NCI-H146 treated with DMSO at 0.1 percent for 48 hours (cell line): ENCODE results near the gene ZNF394.

Source experiments
- DNase-seq: peaks from one replicate; lab custom pipeline; 2025; ENCODE audit not compliant: unreplicated experiment; lab: John Stamatoyannopoulos, UW

Gene ZNF394

GRCh38 chr7:99453105-99453504 lies 47.0 kb downstream of the ZNF394 start:
- no peak for DNase-seq

DNA sequence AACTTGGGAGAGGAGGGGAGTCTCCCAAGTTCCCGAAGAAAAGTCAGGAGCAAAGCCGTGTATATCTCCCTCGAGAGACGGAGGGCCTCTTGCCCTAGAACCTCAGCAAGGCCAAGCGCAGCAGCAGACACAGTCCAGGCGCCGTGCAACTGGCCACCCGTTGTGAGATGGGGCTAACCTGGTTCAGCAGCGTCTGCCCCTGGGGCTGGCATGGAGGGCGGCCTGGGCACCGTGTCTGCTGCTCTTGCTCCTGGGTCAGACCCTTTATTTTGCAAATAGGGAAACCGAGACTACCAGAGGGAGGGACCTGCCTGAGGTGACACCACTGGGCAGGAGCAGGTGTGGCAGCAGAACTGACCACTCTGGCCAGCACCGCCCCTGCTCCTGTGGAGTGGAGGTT lies 47.5 kb downstream of the ZNF394 start:
- DNase-seq = no peak

DNA sequence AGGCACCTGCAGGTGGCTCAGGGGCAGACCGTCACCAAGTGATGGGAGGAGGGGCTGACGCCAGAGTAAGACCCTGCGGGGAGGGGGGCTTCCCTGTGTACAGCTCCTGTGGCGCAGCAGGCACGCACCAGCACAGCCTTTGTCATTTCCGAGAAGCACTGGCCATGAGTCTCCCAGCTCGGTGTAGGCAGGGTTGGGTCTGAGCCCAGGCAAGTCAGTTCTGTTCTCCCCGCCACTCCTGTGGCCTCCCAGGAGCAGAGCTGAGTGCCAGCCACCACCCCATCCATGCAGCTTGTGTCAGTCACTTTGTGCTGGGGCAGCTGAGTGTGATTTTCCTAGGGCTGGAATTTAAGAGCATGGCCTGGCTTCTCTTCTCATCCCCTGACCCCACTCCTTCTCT lies 48.1 kb downstream of the ZNF394 start:
- DNase-seq = no peak

DNA sequence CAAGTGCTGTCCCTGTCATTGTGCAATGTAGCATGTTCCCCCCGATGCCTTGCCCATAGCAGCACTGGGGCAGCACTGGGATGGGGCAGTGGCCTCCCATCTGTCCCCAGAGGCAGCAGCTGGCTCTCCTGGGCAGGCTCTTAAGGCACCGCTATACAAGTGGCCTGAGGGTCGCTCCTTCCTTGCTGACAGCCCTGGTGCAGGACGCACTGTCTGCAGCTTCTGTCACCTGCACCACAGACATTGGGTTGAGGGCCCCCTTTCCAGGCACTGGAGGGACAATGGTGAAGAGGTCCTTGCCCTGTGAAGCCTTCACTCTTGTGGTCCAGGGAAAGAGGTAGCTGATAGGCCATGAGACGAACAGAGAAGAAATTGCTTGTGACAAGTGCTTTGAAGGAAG lies 50.8 kb downstream of the ZNF394 start:
- DNase-seq = no peak

- no peak for DNase-seq
Measured at GRCh38 chr7:99448855-99449254, 51.2 kb downstream of the ZNF394 start.

DNA sequence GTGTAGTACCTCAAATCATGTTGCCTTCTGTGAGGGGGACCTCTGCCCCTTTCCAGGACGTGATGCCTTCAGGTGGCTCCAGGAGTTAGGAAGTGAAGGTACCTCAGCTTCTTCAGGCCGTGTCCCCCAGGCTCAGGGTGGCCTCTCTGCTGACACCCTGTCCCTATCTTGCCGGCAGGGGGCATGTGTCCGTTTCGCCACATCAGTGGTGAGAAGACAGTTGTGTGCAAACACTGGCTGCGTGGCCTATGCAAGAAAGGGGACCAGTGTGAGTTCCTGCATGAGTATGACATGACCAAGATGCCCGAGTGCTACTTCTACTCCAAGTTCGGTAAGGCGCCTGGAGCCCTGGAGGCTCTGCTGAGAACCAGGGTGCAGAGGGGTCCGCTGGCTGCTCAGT lies 52.1 kb downstream of the ZNF394 start:
- no peak for DNase-seq

DNA sequence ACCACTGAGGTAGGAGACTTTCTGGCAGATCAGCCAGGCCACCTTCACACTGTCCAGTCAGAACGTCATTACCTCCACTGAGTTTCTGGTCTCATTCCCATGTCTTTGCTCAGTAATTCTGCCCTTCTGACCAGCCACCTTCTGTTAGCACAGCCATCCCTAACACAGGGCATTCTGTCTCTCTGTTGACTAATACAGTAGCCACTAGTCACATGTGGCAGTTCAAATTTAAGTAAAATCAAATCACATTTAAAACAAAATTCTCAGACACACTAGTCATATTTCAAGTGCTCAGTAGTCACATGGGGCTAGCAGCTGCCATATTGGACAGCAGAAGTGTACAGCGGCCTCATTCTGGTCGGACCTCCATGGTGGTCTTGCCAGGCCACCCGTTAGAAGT lies 54.0 kb downstream of the ZNF394 start:
- no peak for DNase-seq
